Ectodermal cell (in vitro differentiated cells): Measurements from ENCODE around the gene MXD3.

Experiments used
- H3K27ac ChIP-seq: 2 replicates; pipeline ENCODE4 v1.7.0; 2013; ENCODE audit warnings: mild to moderate bottlenecking, low read depth, low read length; ENCODE audit not compliant: insufficient read depth, poor library complexity, severe bottlenecking
- H3K27me3 ChIP-seq: 2 replicates; pipeline ENCODE4 v1.7.0; 2013; ENCODE audit warnings: mild to moderate bottlenecking, low read length; ENCODE audit not compliant: insufficient read depth, control insufficient read depth, poor library complexity, severe bottlenecking
- H3K36me3 ChIP-seq: one replicate; pipeline ENCODE4 v1.7.0; 2013; ENCODE audit warnings: low read length; ENCODE audit not compliant: control insufficient read depth, insufficient read depth
- H3K4me1 ChIP-seq: one replicate; pipeline ENCODE4 v1.7.0; 2013; ENCODE audit warnings: low read length; ENCODE audit not compliant: control insufficient read depth, insufficient read depth
- H3K4me3 ChIP-seq: 2 replicates; pipeline ENCODE4 v1.7.0; 2013; ENCODE audit warnings: low read depth, low read length, control low read depth; ENCODE audit not compliant: insufficient read depth
- H3K9me3 ChIP-seq: 2 replicates; pipeline ENCODE4 v1.7.0; 2013; ENCODE audit warnings: mild to moderate bottlenecking, low read length, moderate library complexity; ENCODE audit not compliant: control insufficient read depth
- WGBS, 2 experiments: methylation state at CpG; one replicate each; pipeline ENCODE4 v1.1.7; 2013; ENCODE audit warnings: missing lambda C conversion rate in 2 of 2; 5-methylcytosine and 5-hydroxymethylcytosine counted together

Gene MXD3

GRCh38 chr5:177303121-177303924, 8.4 kb downstream of the MXD3 start, which contains the start of the genes PRELID1 and RAB24:
PRELID1 (plus strand) TSS chr5:177303799; CDS start chr5:177303986, 187 bp downstream.
RAB24 (minus strand) TSS chr5:177303719; CDS start chr5:177303288, 431 bp downstream.
- Histone ChIP-seq H3K27ac (no peak within 1 kb of the TSS), H3K36me3 (peaks cover 18% of the 10 kb centered on the region)
- 1% methylated on average over 100 of the region's 100 CpGs for WGBS, 2 experiments

GRCh38 chr5:177302354-177303110, 9.2 kb downstream of the MXD3 start:
- H3K4me3 ChIP-seq = peak overlapping the region; percentile 94
- peaks cover 7% of the 10 kb centered on the region for H3K27me3 ChIP-seq
- WGBS, 2 experiments = 49 to 50% methylated on average over 24 of the region's 24 CpGs
- no peak overlapping the region for H3K27ac ChIP-seq
- peaks cover 6% of the 10 kb centered on the region for H3K4me1 ChIP-seq
- H3K9me3 ChIP-seq = no peaks in the 10 kb centered on the region
- peaks cover 20% of the 10 kb centered on the region for H3K36me3 ChIP-seq

More at GRCh38 chr5:177303121-177303924, 8.4 kb downstream of the MXD3 start, which contains the start of the genes PRELID1 and RAB24:
- peaks cover 7% of the 10 kb centered on the region for H3K27me3 ChIP-seq
- H3K4me1 ChIP-seq = peaks cover 6% of the 10 kb centered on the region
- H3K9me3 ChIP-seq = no peaks in the 10 kb centered on the region
- peak within 1 kb of the TSS; percentile 94 for H3K4me3 ChIP-seq

GRCh38 chr5:177301503-177302165, 10.1 kb downstream of the MXD3 start:
- WGBS, 2 experiments = 93 to 94% methylated on average over 7 of the region's 7 CpGs
- H3K36me3 ChIP-seq = peaks cover 14% of the 10 kb centered on the region
- no peak overlapping the region for H3K27ac ChIP-seq
- peaks cover 7% of the 10 kb centered on the region for H3K27me3 ChIP-seq
- H3K4me1 ChIP-seq = peaks cover 6% of the 10 kb centered on the region
- no peak overlapping the region for H3K4me3 ChIP-seq
- H3K9me3 ChIP-seq = no peaks in the 10 kb centered on the region

GRCh38 chr5:177300951-177301350, 10.7 kb downstream of the MXD3 start:
- Histone ChIP-seq H3K36me3 (peaks cover 14% of the 10 kb centered on the region), H3K4me3 (no peak overlapping the region), H3K4me1 (peaks cover 6% of the 10 kb centered on the region), H3K27me3 (peaks cover 7% of the 10 kb centered on the region), H3K9me3 (no peaks in the 10 kb centered on the region), H3K27ac (no peak overlapping the region)
- WGBS, 2 experiments = 88 to 94% methylated on average over 2 of the region's 2 CpGs

- H3K27ac ChIP-seq = no peak overlapping the region
- H3K4me3 ChIP-seq = no peak overlapping the region
- H3K36me3 ChIP-seq = peaks cover 15% of the 10 kb centered on the region
- H3K27me3 ChIP-seq = peaks cover 7% of the 10 kb centered on the region
- H3K9me3 ChIP-seq = no peaks in the 10 kb centered on the region
- peaks cover 6% of the 10 kb centered on the region for H3K4me1 ChIP-seq
- 64 to 71% methylated on average over 4 of the region's 4 CpGs for WGBS, 2 experiments
Measured at GRCh38 chr5:177300236-177300880, 11.3 kb downstream of the MXD3 start.

GRCh38 chr5:177299697-177300096, 12.0 kb downstream of the MXD3 start:
- Histone ChIP-seq H3K27me3 (peaks cover 7% of the 10 kb centered on the region), H3K4me3 (no peak overlapping the region), H3K27ac (no peak overlapping the region), H3K9me3 (no peaks in the 10 kb centered on the region), H3K4me1 (peaks cover 6% of the 10 kb centered on the region), H3K36me3 (peaks cover 21% of the 10 kb centered on the region)
- WGBS, 2 experiments = 92 to 93% methylated on average over 9 of the region's 9 CpGs

- 82 to 84% methylated on average over 2 of the region's 2 CpGs for WGBS, 2 experiments
- no peak overlapping the region for H3K4me3 ChIP-seq
- H3K27ac ChIP-seq = no peak overlapping the region
- H3K4me1 ChIP-seq = peaks cover 6% of the 10 kb centered on the region
- H3K9me3 ChIP-seq = no peaks in the 10 kb centered on the region
- H3K36me3 ChIP-seq = peaks cover 37% of the 10 kb centered on the region
- peaks cover 3% of the 10 kb centered on the region for H3K27me3 ChIP-seq
Measured at GRCh38 chr5:177297922-177298321, 13.8 kb downstream of the MXD3 start.

- Histone ChIP-seq H3K36me3 (peaks cover 49% of the 10 kb centered on the region), H3K4me3 (no peak overlapping the region), H3K9me3 (no peaks in the 10 kb centered on the region), H3K27ac (no peak overlapping the region), H3K27me3 (no peaks in the 10 kb centered on the region), H3K4me1 (peaks cover 6% of the 10 kb centered on the region)
- WGBS, 2 experiments = 91 to 93% methylated on average over 4 of the region's 4 CpGs
Measured at GRCh38 chr5:177296581-177296980, 15.1 kb downstream of the MXD3 start.

- WGBS, 2 experiments = 96 to 97% methylated on average over 9 of the region's 9 CpGs
- Histone ChIP-seq H3K27ac (no peak overlapping the region), H3K36me3 (peaks cover 49% of the 10 kb centered on the region), H3K27me3 (no peaks in the 10 kb centered on the region), H3K9me3 (no peaks in the 10 kb centered on the region), H3K4me3 (no peak overlapping the region), H3K4me1 (peaks cover 6% of the 10 kb centered on the region)
Measured at GRCh38 chr5:177295924-177296323, 15.8 kb downstream of the MXD3 start.
